Measurements from ENCODE around the gene CORO2A.

The CORO2A gene

GRCh38 chr9:98192503-98193335 is at the start of gene CORO2A:
Gene CORO2A (minus strand): TSS chr9:98192637. CDS start chr9:98157660, 34,977 bp downstream.
- peak; percentile 83 for DNase-seq

GRCh38 chr9:98241357-98242300 is 49.2 kb upstream of the CORO2A start:
- DNase-seq, result no peak

GRCh38 chr9:98240475-98240874 is 48.0 kb upstream of the CORO2A start:
- no peak for DNase-seq

- DNase-seq, result no peak
Observed at GRCh38 chr9:98236901-98237487, 44.6 kb upstream of the CORO2A start.

GRCh38 chr9:98235126-98235525 is 42.7 kb upstream of the CORO2A start:
- no peak for DNase-seq

GRCh38 chr9:98234245-98234825 is 41.9 kb upstream of the CORO2A start:
- no peak for DNase-seq

- DNase-seq, result no peak
Observed at GRCh38 chr9:98232926-98233325, 40.5 kb upstream of the CORO2A start.

GRCh38 chr9:98231770-98232478 is 39.5 kb upstream of the CORO2A start:
- DNase-seq, result no peak

GRCh38 chr9:98230789-98231188 is 38.4 kb upstream of the CORO2A start:
- no peak for DNase-seq

GRCh38 chr9:98230304-98230703 is 37.9 kb upstream of the CORO2A start:
- no peak for DNase-seq

GRCh38 chr9:98229620-98230019 is 37.2 kb upstream of the CORO2A start:
- DNase-seq, result no peak

- no peak for DNase-seq
Observed at GRCh38 chr9:98229090-98229395, 36.6 kb upstream of the CORO2A start.

GRCh38 chr9:98228392-98229089 is 36.1 kb upstream of the CORO2A start:
- DNase-seq, result no peak

GRCh38 chr9:98227883-98228282 is 35.4 kb upstream of the CORO2A start:
- DNase-seq, result no peak

GRCh38 chr9:98226957-98227356 is 34.5 kb upstream of the CORO2A start:
- DNase-seq, result no peak

GRCh38 chr9:98226516-98226915 is 34.1 kb upstream of the CORO2A start:
- no peak for DNase-seq

- DNase-seq, result no peak
Observed at GRCh38 chr9:98225015-98225442, 32.6 kb upstream of the CORO2A start.

- DNase-seq, result no peak
Observed at GRCh38 chr9:98222885-98223691, 30.7 kb upstream of the CORO2A start.

- no peak for DNase-seq
Observed at GRCh38 chr9:98220911-98221310, 28.5 kb upstream of the CORO2A start.

GRCh38 chr9:98219794-98220370 is 27.4 kb upstream of the CORO2A start:
- no peak for DNase-seq

- DNase-seq, result no peak
Observed at GRCh38 chr9:98219364-98219716, 26.9 kb upstream of the CORO2A start.

Data from CD4-positive, alpha-beta T cell treated with Interleukin-10 for 1 hour (primary cell).